Fibroblast of gingiva (primary cell): ENCODE data around the gene UNC13C.

Experiments used
- DNase-seq: peaks from one replicate; pipeline ENCODE4 v3.0.0-alpha.2; 2011; ENCODE audit warnings: low read depth

Gene UNC13C

GRCh38 chr15:54119051-54119450 is 140.8 kb downstream of the UNC13C start:
- no peak for DNase-seq

DNA sequence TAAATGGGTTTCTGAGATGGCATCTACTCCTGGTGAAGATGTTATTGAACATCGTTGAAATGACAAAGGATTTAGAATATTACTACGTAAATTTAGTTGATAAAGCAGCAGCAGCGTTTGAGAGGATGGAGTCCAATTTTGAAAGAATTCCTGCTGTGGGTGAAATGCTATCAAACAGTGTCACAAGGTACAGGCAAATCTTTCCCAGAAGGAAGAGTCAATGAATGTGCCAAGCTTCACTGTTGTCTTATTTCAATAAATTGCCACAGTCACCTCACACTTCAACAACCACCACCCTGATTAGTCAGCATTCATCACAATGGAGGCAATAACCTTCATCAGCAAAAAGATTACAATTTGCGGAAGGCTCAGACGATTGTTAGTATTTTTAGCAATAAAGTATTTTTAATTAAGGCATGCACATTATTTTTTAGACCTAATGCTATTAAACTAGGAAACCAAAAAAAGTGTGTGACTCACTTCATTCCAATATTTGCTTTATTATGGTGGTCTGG is 142.8 kb downstream of the UNC13C start:
- no peak for DNase-seq

DNA sequence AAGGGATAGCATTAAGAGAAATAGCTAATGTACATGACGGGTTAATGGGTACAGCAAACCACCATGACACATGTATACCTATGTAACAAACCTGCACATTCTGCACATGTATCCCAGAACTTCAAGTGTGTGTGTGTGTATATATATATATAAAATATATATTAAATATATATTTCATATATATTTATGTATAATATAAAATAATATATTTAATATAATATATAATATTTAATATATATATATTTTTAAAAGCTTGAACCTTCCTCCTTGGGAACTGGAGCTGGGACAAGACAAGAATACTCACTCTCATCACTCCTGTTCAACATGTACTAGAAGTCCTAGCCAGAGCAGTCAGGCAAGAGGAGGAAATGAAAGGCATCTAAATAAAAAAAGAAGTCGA is 149.3 kb downstream of the UNC13C start:
- no peak for DNase-seq

DNA sequence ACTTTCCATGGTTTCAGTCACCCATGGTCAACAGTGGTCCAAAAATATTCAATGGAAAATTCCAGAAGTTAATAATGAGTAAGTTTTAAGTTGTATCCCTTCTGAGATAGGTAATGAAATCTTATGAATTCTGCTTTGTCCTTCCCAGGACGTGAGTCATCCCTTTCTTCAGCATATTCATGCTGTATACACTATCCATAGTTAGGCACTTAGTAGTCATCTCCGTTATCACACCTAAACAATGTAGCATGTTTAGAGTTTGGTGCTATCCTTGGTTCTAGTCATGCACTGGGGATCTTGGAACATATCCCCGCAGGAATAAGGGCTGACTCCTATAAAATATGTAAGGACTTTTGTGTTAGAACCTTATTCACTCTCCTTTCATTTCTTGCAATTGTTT is 153.2 kb downstream of the UNC13C start:
- DNase-seq = no peak

DNA sequence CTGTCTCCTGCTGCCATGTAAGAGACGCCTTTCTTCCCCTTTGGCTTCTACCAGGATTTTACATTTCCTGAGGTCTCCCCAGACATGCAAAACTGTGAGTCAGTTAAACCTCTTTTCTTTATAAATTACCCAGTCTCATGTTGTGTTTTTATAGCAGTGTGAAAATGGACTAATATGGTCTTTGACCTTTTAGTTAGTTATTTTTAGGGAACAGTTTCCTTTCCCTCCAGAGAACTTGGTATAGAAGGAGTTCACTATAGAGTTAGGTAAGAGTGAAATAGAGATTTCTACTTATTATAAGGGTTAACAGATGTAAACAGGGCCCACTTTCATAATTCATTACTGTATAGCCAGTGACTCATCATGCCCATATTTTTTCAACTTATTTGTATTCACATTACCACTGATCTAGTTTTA is 170.9 kb downstream of the UNC13C start:
- no peak for DNase-seq

DNA sequence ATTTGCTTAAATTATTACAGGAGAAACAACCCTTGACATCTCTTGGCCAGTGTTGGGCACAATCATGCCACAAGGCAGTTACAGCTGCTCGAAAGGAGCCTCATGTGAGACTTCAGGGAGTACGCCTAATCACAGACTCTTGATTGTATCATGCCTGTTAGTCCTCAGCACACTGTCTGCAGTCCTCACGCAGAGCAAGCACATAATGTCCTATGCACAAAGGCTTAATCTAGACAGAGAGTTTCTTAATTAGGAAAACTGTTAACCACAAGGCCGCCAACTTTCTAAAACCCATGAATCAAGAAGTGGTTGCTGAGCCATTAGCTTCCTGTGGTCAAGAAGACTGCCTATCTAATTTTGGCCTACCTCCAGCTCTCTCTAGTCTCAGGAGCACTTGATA is 172.0 kb downstream of the UNC13C start:
- DNase-seq = no peak

DNA sequence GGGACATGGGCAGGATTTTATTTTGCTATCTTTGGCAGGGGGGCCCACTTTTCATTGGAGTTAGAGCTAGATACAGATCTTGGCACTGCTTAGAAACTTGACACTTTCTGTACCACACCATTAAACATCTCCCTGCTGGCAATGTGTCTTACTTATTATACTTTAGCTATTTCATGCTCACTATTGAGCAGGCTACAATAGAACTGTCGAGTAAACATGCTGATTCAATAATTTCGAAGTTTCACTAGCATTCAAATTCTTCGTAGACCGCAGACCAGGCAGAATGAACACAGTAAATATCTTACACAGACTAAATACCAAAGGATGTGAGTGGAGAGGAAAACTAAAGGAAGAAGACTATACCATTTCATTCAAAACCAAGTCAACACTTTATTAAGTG is 180.8 kb downstream of the UNC13C start:
- no peak for DNase-seq

DNA sequence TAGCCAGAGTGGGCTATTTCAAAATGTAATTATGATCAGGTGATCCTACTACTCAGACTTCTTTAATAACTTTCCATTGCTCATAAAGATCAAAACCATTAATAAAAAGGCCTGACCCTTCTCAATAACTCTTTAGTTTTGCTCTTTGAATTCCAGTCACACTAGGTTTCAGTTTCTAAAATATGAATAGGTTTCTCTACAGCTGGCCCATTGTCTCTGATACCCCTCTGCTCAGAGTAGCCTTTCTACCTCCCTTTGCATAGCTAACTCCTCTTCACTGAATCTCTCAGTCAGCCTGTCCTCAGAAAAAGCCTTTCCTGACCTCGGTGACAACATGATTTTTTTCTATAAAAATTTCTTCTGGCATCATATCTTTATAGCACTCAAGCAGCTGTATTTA is 209.1 kb downstream of the UNC13C start:
- DNase-seq = no peak

DNA sequence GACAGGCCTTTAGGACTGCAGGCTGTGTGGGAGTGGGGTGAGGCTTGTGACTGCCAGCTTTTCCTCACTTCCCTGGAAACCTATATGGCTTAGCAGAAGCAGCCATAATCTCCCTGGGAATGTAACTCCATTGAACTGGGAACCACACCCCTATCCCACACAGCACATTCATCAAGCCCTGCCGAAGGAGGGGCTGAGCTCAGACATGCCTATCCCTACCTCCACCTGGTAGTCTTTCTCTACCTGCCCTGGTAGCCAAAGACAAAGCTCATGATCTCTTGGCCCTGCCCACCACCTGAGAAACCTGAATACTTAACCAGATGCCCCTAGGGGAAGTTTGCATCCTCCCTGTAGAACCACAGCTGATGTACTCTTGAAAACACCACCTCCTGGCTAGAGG is 219.8 kb downstream of the UNC13C start:
- no peak for DNase-seq

DNA sequence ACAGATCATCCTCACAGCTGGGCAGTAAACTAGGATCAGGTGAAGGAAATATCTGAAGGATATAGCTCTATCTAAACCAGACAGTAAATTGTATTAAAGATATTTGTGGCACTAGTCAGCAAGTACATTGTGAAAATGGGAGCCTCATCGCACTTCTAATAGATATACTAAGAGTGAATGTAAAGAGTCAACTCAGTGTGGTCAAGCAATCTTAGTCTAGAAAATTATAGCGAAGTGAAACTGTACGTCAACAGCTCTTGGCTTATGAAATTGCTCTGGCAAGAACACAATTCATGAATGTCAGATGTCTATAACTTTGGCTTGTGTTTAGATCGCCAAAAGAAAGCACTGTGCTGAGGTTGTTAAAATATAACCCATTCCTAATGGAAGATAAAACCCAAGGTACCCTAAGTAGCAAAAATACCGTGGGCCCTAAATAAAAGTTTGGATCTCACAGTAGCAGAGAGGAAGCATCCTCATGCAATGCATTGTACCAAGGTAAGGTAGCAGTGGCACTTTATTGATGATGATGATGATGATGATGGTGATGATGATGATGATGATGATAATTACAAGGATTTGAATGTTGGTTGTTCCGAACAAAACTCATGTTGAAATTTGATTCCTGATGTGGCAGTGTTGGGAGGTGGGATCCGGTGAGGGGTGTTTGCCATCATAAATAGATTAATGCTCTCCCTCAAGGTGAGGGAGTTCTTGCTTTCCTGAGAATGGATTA is 228.5 kb downstream of the UNC13C start:
- no peak for DNase-seq

DNA sequence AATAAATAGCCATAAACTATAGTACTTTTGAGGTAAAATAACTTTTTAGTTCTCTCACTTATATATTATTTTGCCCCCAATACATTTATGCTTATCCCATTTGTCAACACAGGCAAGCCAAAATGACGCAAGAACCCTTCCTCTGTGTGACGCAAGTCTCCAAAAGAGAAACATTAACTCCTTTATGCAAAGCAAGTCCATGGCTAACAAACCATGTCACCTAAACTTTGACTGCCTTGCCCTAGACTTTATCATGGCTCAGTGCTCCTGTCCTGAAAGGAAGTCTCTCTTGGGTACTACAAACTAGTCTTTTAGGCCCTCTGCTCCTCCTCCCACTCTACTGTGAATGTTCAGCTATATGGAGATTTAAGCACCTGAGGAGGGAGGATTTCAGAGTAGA is 230.5 kb downstream of the UNC13C start:
- DNase-seq = no peak

GRCh38 chr15:54212635-54213034 is 234.4 kb downstream of the UNC13C start:
- DNase-seq = no peak

DNA sequence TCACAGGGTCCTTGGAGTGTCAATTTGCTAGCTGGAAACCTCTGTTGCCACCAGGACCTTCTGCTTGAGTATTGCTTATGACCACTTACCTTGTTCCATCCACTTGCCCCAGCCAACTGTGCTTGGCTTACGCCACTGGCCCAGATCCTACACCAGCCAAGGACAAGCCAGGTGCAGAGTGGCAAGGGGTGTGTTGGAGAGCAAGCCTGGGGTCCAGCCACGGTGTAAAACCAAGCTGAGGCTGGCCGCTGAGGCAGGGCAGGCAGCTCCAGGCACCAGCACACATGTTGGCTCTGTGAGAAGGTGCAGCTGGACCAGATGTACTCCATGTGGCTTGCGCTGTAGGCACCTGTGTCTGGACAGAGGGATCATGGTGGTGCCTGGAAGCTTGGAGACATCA is 248.2 kb downstream of the UNC13C start:
- DNase-seq = no peak

- no peak for DNase-seq
Measured at GRCh38 chr15:54227569-54227968, 249.3 kb downstream of the UNC13C start.

GRCh38 chr15:54250326-54250725 is 272.1 kb downstream of the UNC13C start:
- no peak for DNase-seq

DNA sequence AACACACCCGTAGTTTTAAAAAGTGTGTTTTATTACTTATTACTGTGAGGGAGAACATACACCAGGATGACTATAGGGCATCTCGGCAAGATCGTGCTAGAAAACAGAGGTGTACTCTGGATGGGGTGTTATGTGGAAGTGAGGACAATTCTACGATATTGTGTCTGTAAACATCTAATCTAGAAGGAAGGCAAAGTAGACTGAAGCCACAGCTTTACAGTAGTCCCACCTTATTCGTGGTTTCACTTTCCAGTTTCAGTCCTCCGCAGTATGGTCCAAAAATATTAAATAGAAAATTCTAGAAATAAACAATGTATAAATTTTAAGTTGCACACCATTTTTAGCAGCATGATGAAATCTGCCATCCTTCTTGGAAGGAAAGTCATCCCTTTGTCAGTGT is 277.9 kb downstream of the UNC13C start:
- DNase-seq = no peak

- DNase-seq = no peak
Measured at GRCh38 chr15:54273928-54274327, 295.7 kb downstream of the UNC13C start.

GRCh38 chr15:54277834-54278233 is 299.6 kb downstream of the UNC13C start:
- no peak for DNase-seq

DNA sequence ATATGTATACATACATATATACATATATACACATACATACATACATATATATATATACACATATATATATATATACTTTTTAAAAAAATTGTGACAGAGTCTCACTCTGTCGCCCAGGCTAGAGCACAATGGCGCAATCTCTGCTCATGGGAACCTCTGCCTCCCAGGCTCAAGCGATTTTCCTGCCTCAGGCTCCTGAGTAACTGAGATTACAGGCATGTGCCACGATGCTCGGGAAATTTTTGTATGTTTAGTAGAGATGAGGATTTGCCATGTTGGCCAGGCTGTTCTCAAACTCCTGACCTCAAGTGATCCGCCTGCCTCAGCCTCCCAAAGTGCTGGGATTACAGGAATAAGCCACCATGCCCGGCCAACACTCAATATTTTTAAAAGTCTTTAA is 302.5 kb downstream of the UNC13C start:
- DNase-seq = no peak

- DNase-seq = no peak
Measured at GRCh38 chr15:54282228-54282836, 304.1 kb downstream of the UNC13C start.

- DNase-seq = no peak
Measured at GRCh38 chr15:54288049-54288448, 309.8 kb downstream of the UNC13C start.

- no peak for DNase-seq
Measured at GRCh38 chr15:54289590-54290136, 311.4 kb downstream of the UNC13C start.

DNA sequence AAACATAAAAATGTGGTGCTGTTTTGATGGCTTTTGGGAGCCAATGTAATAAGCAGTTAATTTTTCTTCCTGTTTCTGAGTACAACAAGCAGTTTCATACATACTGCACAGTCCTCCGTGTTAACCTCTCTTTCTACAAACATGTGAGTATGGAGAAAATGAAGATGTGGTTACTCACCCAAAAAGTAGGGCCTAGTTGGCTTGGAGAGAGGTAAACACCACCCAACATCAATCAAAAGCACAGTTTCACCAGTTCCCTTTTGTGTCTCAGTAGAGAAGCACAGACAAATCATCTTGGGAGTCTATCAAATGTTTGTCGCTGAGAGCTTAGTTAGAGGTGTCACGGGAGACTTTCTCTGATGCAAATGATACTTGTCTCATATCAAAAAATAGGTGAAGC is 320.2 kb downstream of the UNC13C start:
- no peak for DNase-seq

GRCh38 chr15:54304321-54304720 is 326.1 kb downstream of the UNC13C start:
- DNase-seq = no peak
